Hepatocyte (in vitro differentiated cells): ENCODE measurements around the gene CD163L1. TPM values are rescaled to one million over a fixed set of nuclear protein-coding genes. Genes with fewer than 3 reads are reported as not detected.

Experiments used
- DNase-seq: peaks from one replicate; pipeline ENCODE4 v3.0.0-alpha.2; 2016; ENCODE audit warnings: low spot score
- H2AFZ ChIP-seq: fragments of 200-600 bp; sonication (generic); 2 replicates; pipeline ENCODE4 v1.6.0; 2016; ENCODE audit warnings: antibody characterized with exemption, mild to moderate bottlenecking
- H3K27ac ChIP-seq: fragments of 200-600 bp; sonication (generic); 2 replicates; pipeline ENCODE4 v1.5.1; 2016; ENCODE audit warnings: mild to moderate bottlenecking
- H3K27me3 ChIP-seq: fragments of 200-600 bp; sonication (generic); 2 replicates; pipeline ENCODE4 v1.6.1; 2016
- H3K36me3 ChIP-seq: fragments of 200-600 bp; sonication (generic); replicated peaks from 2 replicates; pipeline ENCODE4 v1.5.1; 2016; ENCODE audit warnings: low read depth; ENCODE audit not compliant: insufficient read depth
- H3K4me1 ChIP-seq: fragments of 200-600 bp; sonication (generic); 2 replicates; pipeline ENCODE4 v1.5.1; 2016; ENCODE audit warnings: mild to moderate bottlenecking, moderate library complexity; ENCODE audit not compliant: insufficient read depth
- H3K4me2 ChIP-seq: fragments of 200-600 bp; sonication (generic); 2 replicates; pipeline ENCODE4 v1.6.0; 2016
- H3K4me3 ChIP-seq: fragments of 200-600 bp; sonication (generic); 2 replicates; pipeline ENCODE4 v1.5.1; 2016; ENCODE audit warnings: mild to moderate bottlenecking
- H3K79me2 ChIP-seq: fragments of 200-600 bp; sonication (generic); 2 replicates; pipeline ENCODE4 v1.6.0; 2017; ENCODE audit warnings: mild to moderate bottlenecking
- H3K9me2 ChIP-seq: fragments of 200-600 bp; sonication (generic); replicated peaks from 2 replicates; pipeline ENCODE4 v1.6.0; 2017; ENCODE audit warnings: mild to moderate bottlenecking; ENCODE audit not compliant: insufficient read depth
- H3K9me3 ChIP-seq: fragments of 200-600 bp; sonication (generic); 2 replicates; pipeline ENCODE4 v1.5.1; 2016; ENCODE audit warnings: low read depth, mild to moderate bottlenecking
- H4K20me1 ChIP-seq: fragments of 200-600 bp; sonication (generic); 2 replicates; pipeline ENCODE4 v1.6.0; 2016; ENCODE audit warnings: mild to moderate bottlenecking; ENCODE audit not compliant: insufficient read depth, poor library complexity, severe bottlenecking
- EZH2 ChIP-seq: fragments of 200-600 bp; sonication (generic); IDR thresholded peaks from 2 replicates; pipeline ENCODE4 v1.6.1; 2016; ENCODE audit warnings: antibody characterized with exemption, mild to moderate bottlenecking, borderline replicate concordance
- EZH2phosphoT487 ChIP-seq: fragments of 200-600 bp; sonication (generic); IDR thresholded peaks from one replicate; pipeline ENCODE4 v1.6.1; 2018; ENCODE audit warnings: antibody characterized with exemption, mild to moderate bottlenecking, low read depth, moderate library complexity; ENCODE audit not compliant: unreplicated experiment, severe bottlenecking
- WGBS: methylation state at CpG from one replicate; pipeline ENCODE4 v1.1.6; 2016; ENCODE audit warnings: low lambda C conversion rate; ENCODE audit errors: missing lambda C conversion rate; 5-methylcytosine and 5-hydroxymethylcytosine counted together
- polyA plus RNA-seq: library from polyadenylated mRNA; unstranded; fragments of >200 nt; fragmentation: Nextera tagmentation; extraction: Ambion mirVana; gene quantifications from 2 replicates; pipeline ENCODE4 v1.2.1, GENCODE V29; 2016
- total RNA-seq: library from RNA; depleted of rRNA; stranded (reverse); fragments of >200 nt; gene quantifications from 2 replicates; pipeline ENCODE4 v1.2.3, GENCODE V29; 2014
- TF ChIP-seq, protein P1 (sequence below): fragments of 200-600 bp; sonication (generic); IDR thresholded peaks from 2 replicates; pipeline ENCODE4 v1.5.1; 2016; ENCODE audit warnings: antibody characterized with exemption, mild to moderate bottlenecking; ENCODE audit not compliant: poor library complexity

CD163L1 gene
- total and polyA plus RNA-seq, 2 experiments from 2014 or later, result 1.7 TPM; not detected in 1

DNA sequence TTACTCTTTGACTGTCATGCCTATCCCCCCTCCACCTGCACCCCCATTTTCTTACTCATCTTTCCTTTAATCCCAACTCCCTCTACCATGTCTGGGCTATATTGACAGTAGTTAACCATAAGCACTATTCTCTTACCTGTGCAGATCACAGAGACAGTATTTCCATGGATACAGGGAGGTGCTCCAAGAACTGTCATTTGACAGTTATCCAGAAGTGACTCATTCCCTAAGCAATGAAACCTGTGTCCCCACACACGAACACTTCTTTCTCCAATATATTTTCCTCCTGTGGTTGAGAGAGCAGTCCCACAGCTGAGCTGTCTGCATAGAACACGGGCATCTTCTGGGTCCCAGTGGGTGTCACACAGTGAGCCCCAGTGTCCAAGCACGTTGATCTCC, 68.8 kb downstream of the CD163L1 start:
- Histone ChIP-seq H3K4me2 (no peak overlapping the region), H3K79me2 (no peaks in the 10 kb centered on the region), H3K36me3 (no peaks in the 10 kb centered on the region), H4K20me1 (no peaks in the 10 kb centered on the region), H3K27me3 (no peaks in the 10 kb centered on the region), H3K9me3 (no peaks in the 10 kb centered on the region), H3K4me3 (no peak overlapping the region), H3K27ac (no peak overlapping the region), H3K9me2 (no peaks in the 10 kb centered on the region), H3K4me1 (no peaks in the 10 kb centered on the region), H2AFZ (no peak overlapping the region)
- DNase-seq, result peak; percentile 8
- TF ChIP-seq EZH2phosphoT487, result no peak
- no peak for TF ChIP-seq EZH2
- TF ChIP-seq, protein P1, sequence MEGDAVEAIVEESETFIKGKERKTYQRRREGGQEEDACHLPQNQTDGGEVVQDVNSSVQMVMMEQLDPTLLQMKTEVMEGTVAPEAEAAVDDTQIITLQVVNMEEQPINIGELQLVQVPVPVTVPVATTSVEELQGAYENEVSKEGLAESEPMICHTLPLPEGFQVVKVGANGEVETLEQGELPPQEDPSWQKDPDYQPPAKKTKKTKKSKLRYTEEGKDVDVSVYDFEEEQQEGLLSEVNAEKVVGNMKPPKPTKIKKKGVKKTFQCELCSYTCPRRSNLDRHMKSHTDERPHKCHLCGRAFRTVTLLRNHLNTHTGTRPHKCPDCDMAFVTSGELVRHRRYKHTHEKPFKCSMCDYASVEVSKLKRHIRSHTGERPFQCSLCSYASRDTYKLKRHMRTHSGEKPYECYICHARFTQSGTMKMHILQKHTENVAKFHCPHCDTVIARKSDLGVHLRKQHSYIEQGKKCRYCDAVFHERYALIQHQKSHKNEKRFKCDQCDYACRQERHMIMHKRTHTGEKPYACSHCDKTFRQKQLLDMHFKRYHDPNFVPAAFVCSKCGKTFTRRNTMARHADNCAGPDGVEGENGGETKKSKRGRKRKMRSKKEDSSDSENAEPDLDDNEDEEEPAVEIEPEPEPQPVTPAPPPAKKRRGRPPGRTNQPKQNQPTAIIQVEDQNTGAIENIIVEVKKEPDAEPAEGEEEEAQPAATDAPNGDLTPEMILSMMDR, result no peak
- 85% methylated on average over 3 of the region's 3 CpGs for WGBS

DNA sequence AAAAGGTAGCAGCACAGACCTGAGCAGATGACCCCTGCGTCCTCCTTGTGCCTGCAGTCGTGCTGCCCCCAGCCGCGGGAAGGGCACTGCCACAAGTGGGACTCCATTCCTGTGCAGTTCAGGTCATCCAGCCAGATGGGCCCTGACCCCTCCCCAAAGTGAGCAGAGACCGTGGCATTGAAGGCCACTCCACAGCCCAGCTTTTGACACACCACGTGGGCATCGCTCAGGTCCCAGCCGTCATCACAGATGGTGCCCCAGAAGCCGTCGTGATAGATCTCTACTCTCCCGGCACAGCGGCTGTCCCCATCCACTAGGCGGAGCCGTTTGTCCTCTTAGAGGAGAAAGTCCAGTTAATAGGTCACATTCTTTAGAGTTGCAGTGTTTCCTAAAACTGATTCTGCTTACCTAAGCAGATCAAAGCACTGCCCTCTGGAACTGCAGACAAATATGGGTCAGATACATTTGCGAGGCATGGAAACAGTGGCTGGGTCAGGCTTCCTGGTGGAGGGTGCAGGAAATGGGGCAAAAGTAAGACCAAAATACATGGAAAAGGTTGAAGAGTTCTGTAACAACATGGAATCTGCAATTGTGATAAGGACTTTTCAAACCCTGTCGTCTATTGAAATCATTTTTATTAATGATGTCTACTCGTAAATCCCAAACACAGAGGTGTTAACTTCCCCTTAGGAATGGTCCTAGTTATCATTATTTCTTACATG, 69.4 kb downstream of the CD163L1 start:
- H3K79me2 ChIP-seq, result no peaks in the 10 kb centered on the region
- no peak overlapping the region for H2AFZ ChIP-seq
- H3K27me3 ChIP-seq, result no peaks in the 10 kb centered on the region
- no peaks in the 10 kb centered on the region for H3K9me3 ChIP-seq
- H3K36me3 ChIP-seq, result no peaks in the 10 kb centered on the region
- no peaks in the 10 kb centered on the region for H3K4me1 ChIP-seq
- no peak overlapping the region for H3K4me3 ChIP-seq
- H3K4me2 ChIP-seq, result no peak overlapping the region
- H3K27ac ChIP-seq, result no peak overlapping the region
- DNase-seq, result peak; percentile 37
- no peaks in the 10 kb centered on the region for H4K20me1 ChIP-seq
- 67% methylated on average over 17 of the region's 17 CpGs for WGBS
- H3K9me2 ChIP-seq, result no peaks in the 10 kb centered on the region
- no peak for TF ChIP-seq EZH2
- TF ChIP-seq, protein P1, result peak; percentile 37
- TF ChIP-seq EZH2phosphoT487, result no peak

DNA sequence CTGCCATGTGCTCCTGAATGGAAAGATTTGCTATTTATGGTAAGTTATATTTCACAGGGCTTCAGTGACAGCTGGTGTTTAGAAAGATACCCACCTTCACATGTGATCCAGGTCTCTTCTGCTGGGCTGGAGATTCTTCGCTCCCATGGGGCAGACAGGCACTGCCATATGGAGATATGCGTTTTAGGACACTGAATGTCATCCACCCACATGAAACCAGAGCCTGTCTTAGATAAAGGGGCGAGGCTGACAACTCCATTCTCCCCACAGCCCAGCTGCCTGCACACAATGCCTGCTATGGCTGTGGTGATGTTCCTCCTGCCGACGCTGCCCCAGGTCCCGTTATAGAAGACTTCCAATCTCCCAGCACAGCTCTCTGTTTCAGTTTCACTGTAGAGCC, 70.7 kb downstream of the CD163L1 start:
- Histone ChIP-seq H3K79me2 (no peaks in the 10 kb centered on the region), H3K9me3 (no peaks in the 10 kb centered on the region), H3K4me3 (no peak overlapping the region), H3K9me2 (no peaks in the 10 kb centered on the region), H4K20me1 (no peaks in the 10 kb centered on the region), H3K4me1 (no peaks in the 10 kb centered on the region), H2AFZ (no peak overlapping the region), H3K27me3 (no peaks in the 10 kb centered on the region), H3K27ac (no peak overlapping the region), H3K4me2 (no peak overlapping the region), H3K36me3 (no peaks in the 10 kb centered on the region)
- WGBS, result 71% methylated on average over 6 of the region's 6 CpGs
- DNase-seq, result no peak
- TF ChIP-seq, protein P1, result no peak
- TF ChIP-seq EZH2 (no peak), EZH2phosphoT487 (no peak)
